Nephron progenitor cell (in vitro differentiated cells): ENCODE measurements around the gene FCRLB.
A peak's percentile ranks its signal among the peaks of the same experiment; 100 is the strongest.
"Not testable (repeated sequence)": the region's sequence is repeated elsewhere in the genome, so short reads cannot be mapped to it uniquely, and the experiment has no call there.

Experiments
- DNase-seq: peaks from one replicate; pipeline ENCODE4 v3.0.0; 2021
- H3K27ac Mint-ChIP-seq: 2 replicates; pipeline ENCODE4 v1.8.0; 2021; ENCODE audit warnings: mild to moderate bottlenecking, moderate library complexity, mixed read lengths
- H3K27me3 Mint-ChIP-seq: 2 replicates; pipeline ENCODE4 v1.8.0; 2021; ENCODE audit warnings: mild to moderate bottlenecking, low read depth, mixed read lengths; ENCODE audit not compliant: poor library complexity
- H3K36me3 Mint-ChIP-seq: 2 replicates; pipeline ENCODE4 v1.8.0; 2021; ENCODE audit warnings: low read depth, mixed read lengths
- H3K4me1 Mint-ChIP-seq: 2 replicates; pipeline ENCODE4 v1.8.0; 2021; ENCODE audit warnings: mixed read lengths
- H3K4me3 Mint-ChIP-seq: 2 replicates; pipeline ENCODE4 v1.8.0; 2021; ENCODE audit warnings: mild to moderate bottlenecking, moderate library complexity, mixed read lengths
- H3K9me3 Mint-ChIP-seq: 2 replicates; pipeline ENCODE4 v1.8.0; 2021; ENCODE audit warnings: mild to moderate bottlenecking, moderate library complexity, mixed read lengths
- CTCF ChIP-seq: fragments of 200-600 bp; sonication (generic); IDR thresholded peaks from 2 replicates; pipeline ENCODE4 v1.5.0; 2021; ENCODE audit warnings: antibody characterized with exemption

FCRLB gene

GRCh38 chr1:161681879-161682278 lies 39.5 kb upstream of the FCRLB start:
- no peak overlapping the region for H3K27ac Mint-ChIP-seq
- TF ChIP-seq CTCF = no peak
- no peak overlapping the region for H3K4me3 Mint-ChIP-seq
- H3K4me1 Mint-ChIP-seq = peaks cover 10% of the 10 kb centered on the region
- peaks cover 2% of the 10 kb centered on the region for H3K9me3 Mint-ChIP-seq
- H3K36me3 Mint-ChIP-seq = no peaks in the 10 kb centered on the region
- peaks cover 40% of the 10 kb centered on the region for H3K27me3 Mint-ChIP-seq
- DNase-seq = no peak

GRCh38 chr1:161688946-161689345 lies 32.4 kb upstream of the FCRLB start:
- DNase-seq = no peak
- Mint-ChIP-seq H3K9me3 (peaks cover 3% of the 10 kb centered on the region), H3K4me1 (peaks cover 6% of the 10 kb centered on the region), H3K27me3 (peaks cover 39% of the 10 kb centered on the region), H3K36me3 (no peaks in the 10 kb centered on the region), H3K4me3 (no peak overlapping the region), H3K27ac (no peak overlapping the region)
- TF ChIP-seq CTCF = no peak

GRCh38 chr1:161691846-161692245 lies 29.5 kb upstream of the FCRLB start:
- H3K36me3 Mint-ChIP-seq = no peaks in the 10 kb centered on the region
- TF ChIP-seq CTCF = no peak
- H3K27me3 Mint-ChIP-seq = peaks cover 53% of the 10 kb centered on the region
- no peak for DNase-seq
- H3K9me3 Mint-ChIP-seq = peaks cover 27% of the 10 kb centered on the region
- H3K27ac Mint-ChIP-seq = peak overlapping the region; percentile 64
- H3K4me1 Mint-ChIP-seq = peaks cover 6% of the 10 kb centered on the region
- H3K4me3 Mint-ChIP-seq = no peak overlapping the region

- peaks cover 61% of the 10 kb centered on the region for H3K27me3 Mint-ChIP-seq
- H3K27ac Mint-ChIP-seq, H3K4me3 Mint-ChIP-seq, H3K36me3 Mint-ChIP-seq, H3K4me1 Mint-ChIP-seq, DNase-seq: not testable (repeated sequence)
- H3K9me3 Mint-ChIP-seq = peaks cover 32% of the 10 kb centered on the region
Measured at GRCh38 chr1:161693020-161693712, 28.2 kb upstream of the FCRLB start.

- H3K36me3 Mint-ChIP-seq, DNase-seq, H3K4me3 Mint-ChIP-seq, H3K4me1 Mint-ChIP-seq, H3K27ac Mint-ChIP-seq: not testable (repeated sequence)
- peaks cover 51% of the 10 kb centered on the region for H3K27me3 Mint-ChIP-seq
- H3K9me3 Mint-ChIP-seq = peaks cover 32% of the 10 kb centered on the region
Measured at GRCh38 chr1:161698302-161698701, 23.0 kb upstream of the FCRLB start.

GRCh38 chr1:161702250-161702649 lies 19.1 kb upstream of the FCRLB start:
- H3K9me3 Mint-ChIP-seq = peaks cover 3% of the 10 kb centered on the region

More at GRCh38 chr1:161702250-161702649, 19.1 kb upstream of the FCRLB start:
- TF ChIP-seq CTCF = no peak
- no peaks in the 10 kb centered on the region for H3K36me3 Mint-ChIP-seq
- no peaks in the 10 kb centered on the region for H3K4me1 Mint-ChIP-seq
- DNase-seq = no peak
- no peak overlapping the region for H3K4me3 Mint-ChIP-seq
- no peak overlapping the region for H3K27ac Mint-ChIP-seq
- H3K27me3 Mint-ChIP-seq = peaks cover 16% of the 10 kb centered on the region
